Activated gamma-delta T cell (primary cell): ENCODE measurements around the gene NXPE4.
"Not testable (repeated sequence)": the region's sequence is repeated elsewhere in the genome, so short reads cannot be mapped to it uniquely, and the experiment has no call there.

ENCODE experiments used
- DNase-seq: peaks from one replicate; lab custom pipeline; 2025; lab: John Stamatoyannopoulos, UW

NXPE4 gene

DNA sequence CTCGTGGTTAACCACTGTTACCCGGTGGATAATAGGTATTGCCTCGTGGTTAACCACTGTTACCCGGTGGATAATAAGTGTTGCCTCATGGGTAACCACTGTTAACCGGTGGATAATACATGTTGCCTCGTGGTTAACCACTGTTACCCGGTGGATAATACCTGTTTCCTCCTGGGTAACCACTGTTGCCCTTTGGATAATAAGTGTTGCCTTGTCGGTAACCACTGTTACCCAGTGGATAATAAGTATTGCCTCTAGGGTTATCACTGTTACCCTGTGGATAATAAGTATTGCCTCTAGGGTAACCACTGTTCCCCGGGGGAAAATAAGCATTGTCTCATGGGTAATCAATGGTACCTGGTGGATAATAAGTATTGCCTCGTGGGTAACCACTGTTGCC, 15.0 kb upstream of the NXPE4 start:
- DNase-seq = no peak

GRCh38 chr11:114609429-114609828, 13.8 kb upstream of the NXPE4 start:
- DNase-seq = no peak

DNA sequence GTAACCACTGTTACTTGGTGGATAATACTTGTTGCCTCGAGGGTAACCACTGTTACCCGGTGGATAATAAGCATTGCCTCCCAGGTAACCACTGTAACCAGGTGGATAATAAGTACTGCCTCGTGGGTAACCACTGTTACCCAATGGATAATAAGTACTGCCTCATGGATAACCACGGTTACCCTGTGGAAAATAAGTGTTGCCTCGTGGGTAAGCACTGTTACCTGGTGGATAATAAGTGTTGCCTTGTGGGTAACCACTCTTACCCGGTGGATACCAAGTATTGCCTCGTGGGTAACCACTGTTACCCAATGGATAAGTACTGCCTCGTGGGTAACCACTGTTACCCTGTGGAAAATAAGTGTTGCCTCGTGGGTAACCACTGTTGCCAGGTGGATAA, 13.0 kb upstream of the NXPE4 start:
- not testable (repeated sequence) for DNase-seq

GRCh38 chr11:114607753-114608459, 12.3 kb upstream of the NXPE4 start:
- DNase-seq = no peak

- not testable (repeated sequence) for DNase-seq
Measured at GRCh38 chr11:114606802-114607075, 11.2 kb upstream of the NXPE4 start.

GRCh38 chr11:114606003-114606801, 10.6 kb upstream of the NXPE4 start:
- DNase-seq = no peak

- DNase-seq = no peak
Measured at GRCh38 chr11:114605370-114605769, 9.8 kb upstream of the NXPE4 start.

- no peak for DNase-seq
Measured at GRCh38 chr11:114604886-114605285, 9.3 kb upstream of the NXPE4 start.

- no peak for DNase-seq
Measured at GRCh38 chr11:114604179-114604813, 8.7 kb upstream of the NXPE4 start.

GRCh38 chr11:114603151-114603550, 7.6 kb upstream of the NXPE4 start:
- DNase-seq = not testable (repeated sequence)

- DNase-seq = no peak
Measured at GRCh38 chr11:114598461-114598860, 2.9 kb upstream of the NXPE4 start.

- no peak for DNase-seq
Measured at GRCh38 chr11:114596175-114596919, 761 bp upstream of the NXPE4 start.

GRCh38 chr11:114594703-114595102, 883 bp downstream of the NXPE4 start:
- no peak for DNase-seq

DNA sequence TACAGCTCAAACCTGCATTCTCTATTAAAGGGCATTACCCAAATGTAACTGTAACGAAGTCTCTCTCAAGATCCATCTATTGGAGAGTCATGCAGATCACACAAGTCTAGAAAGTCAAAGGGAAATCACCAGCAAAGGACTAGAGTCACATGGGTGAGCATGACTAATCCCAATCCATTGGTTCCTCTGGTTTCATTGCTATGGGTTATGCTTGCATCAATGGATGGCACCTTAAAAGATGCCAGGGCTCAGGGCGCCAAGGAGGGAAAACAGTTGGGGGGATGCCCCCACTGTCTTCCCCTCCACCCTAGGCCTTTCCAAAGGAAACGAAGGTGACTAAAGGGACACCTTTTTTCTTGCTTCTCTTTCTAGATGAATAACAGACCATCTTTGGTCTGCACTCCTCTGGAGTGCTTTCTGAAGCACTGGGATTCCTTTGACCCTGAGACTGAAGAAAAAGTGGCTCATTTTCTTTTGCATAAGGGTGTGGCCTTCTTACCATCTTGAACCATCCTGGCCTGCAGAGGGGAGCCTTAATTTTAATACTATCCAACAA, 8.1 kb downstream of the NXPE4 start:
- no peak for DNase-seq

- DNase-seq = no peak
Measured at GRCh38 chr11:114586797-114587196, 8.8 kb downstream of the NXPE4 start.

DNA sequence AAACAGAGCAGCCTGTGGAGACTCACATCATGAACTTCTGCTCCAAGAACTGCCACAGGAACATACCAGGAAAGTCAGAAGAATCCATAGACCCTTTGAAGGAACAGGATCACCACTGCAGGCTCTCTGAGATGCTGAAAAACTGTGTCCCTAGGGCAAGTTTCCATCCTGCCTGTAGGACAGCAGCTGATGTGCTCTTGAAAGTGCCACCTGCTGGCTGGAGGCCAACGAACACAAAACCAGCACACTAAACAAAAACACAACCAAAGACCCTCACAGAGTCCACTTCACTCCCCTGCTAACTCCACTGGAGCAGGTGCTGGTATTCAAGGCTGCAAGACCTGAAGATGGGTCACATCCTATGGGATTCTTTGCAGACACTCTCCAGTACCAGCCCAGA, 23.9 kb downstream of the NXPE4 start:
- DNase-seq = no peak

DNA sequence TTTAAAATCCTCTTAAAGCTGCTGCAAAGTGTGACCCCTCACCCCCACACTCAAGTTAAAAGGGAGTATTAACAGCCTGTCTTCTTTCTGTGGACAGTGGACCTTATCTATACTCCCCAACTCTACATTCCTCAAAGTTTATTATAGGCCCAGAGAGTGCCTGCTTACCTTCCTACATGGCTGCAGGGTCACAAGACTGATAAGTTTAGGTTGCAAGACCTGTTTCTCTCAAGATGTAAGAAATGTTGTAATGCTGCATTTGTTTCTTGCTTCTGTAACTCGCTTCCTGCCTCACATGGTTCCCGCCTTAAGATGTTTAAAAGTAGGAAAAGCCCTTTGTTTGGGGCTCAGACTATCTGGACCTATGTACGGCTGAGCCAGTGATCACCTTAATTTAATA, 25.8 kb downstream of the NXPE4 start:
- no peak for DNase-seq

DNA sequence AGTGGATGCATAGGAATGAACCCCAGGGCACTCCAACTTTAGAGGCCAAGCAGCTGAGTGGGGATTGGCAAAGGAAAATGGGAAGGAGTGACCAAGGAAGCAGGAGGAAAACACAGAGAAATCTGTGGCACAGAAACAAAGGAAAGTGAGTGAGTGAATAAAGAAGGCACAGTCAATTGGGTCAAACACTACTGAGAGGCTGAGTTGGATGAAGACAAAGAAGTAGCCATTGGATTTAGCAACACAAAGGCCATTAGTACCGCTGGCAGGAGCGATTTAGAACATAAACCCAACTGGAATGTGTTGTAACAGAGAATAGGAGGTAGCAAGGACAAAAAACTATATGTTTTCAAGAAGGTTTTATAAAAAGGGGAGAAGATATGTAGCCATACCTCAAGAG, 29.3 kb downstream of the NXPE4 start:
- DNase-seq = no peak

- no peak for DNase-seq
Measured at GRCh38 chr11:114564831-114565230, 30.8 kb downstream of the NXPE4 start.

DNA sequence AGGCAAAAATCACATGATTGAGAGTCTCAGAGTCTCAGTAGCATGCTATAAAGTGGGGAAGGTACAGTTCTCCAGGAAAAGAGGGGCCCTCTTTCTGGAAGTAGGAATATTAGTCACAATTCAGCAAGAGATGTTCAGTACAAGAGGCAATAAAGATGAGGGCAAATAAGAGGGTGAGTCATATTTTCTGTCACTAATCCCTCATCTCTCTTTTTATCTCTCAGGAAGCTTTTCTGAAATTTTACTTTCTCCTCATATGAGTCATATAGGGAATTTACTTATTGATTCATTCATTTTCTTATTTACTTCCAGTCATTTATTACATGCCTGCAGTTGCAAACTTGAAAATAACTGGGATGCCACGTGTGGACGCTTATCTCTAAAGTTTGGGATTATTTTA, 32.5 kb downstream of the NXPE4 start:
- DNase-seq = no peak

DNA sequence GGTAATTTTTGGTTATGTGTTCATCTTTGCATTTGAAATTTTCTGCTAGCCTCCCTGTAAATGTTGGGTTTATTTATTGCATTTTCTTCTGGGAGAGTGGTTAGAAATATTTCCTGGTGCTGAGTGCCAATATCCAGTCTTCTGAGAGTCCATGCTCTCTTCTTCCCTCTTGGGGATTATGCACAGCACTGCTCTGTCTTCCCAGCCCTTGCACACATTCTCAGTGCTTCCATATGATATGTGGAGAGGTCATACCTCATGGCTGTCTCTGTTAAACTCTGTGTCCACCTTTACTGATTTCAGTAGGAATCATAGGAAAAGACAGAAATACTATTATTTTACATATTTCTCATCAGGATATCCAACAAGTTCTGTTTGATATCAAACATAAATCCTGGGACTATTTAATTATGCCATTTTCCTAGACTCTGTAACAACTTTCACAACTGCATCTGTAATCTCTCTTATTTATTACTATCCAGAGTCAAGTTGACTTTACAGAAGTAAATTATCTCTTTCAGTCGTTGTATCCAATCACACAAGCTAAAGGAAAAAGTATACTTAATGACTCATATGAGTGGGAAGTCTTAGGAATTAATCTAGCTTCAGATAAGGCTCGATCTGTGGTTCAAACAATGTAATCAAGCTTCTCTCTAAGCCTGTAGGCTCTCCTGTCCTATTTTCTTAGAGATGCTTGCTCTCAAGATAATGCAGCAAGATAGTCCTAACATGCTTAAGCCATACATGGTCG, 33.2 kb downstream of the NXPE4 start:
- no peak for DNase-seq
